C4-2B (cell line): Measurements from ENCODE around the gene MACROD1.

Experiments used
- CTCF ChIP-seq: fragments of 450-650 bp; conservative IDR thresholded peaks from 2 replicates; pipeline ENCODE4 v1.5.1; 2017; ENCODE audit warnings: mild to moderate bottlenecking
- ZFX ChIP-seq: fragments of 450-650 bp; IDR thresholded peaks from 2 replicates; pipeline ENCODE4 v1.6.1; 2017

GRCh38 chr11:64136765-64137441 lies 29.0 kb downstream of the MACROD1 start:
- TF ChIP-seq CTCF = no peak
- TF ChIP-seq ZFX = no peak
